Stimulated activated CD4-positive, alpha-beta T cell treated with anti-CD3 and anti-CD28 coated beads, TNF-alpha, amount 100 ng/mL, for 48 hours (primary cell): ENCODE results near the gene SYK.

ENCODE experiments used
- DNase-seq, 3 donors: peaks; one replicate each; pipeline ENCODE4 v3.0.0-alpha.2; 2020; ENCODE audit warnings: low read depth in 3 of 3

Gene SYK

DNA sequence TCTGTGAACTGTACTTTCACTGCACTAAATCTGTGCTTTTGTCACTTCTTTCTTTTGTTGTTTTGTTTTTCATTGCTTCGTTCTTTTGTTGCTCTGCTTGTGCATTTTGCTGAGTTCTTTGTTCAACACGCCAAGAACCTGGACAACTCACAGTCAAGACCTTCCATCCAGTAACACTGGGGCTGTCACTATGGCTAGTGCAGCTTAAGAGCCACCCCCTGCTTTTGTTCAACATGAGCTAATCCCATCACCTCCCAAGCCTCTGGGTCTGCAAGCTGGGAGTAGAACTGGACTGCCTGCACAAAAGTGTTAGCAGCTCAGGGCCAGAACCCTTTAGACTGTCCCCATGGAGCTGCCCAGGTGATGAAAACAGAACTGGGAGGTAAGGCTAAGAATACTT lies 143.7 kb downstream of the SYK start:
- DNase-seq: no peak

DNA sequence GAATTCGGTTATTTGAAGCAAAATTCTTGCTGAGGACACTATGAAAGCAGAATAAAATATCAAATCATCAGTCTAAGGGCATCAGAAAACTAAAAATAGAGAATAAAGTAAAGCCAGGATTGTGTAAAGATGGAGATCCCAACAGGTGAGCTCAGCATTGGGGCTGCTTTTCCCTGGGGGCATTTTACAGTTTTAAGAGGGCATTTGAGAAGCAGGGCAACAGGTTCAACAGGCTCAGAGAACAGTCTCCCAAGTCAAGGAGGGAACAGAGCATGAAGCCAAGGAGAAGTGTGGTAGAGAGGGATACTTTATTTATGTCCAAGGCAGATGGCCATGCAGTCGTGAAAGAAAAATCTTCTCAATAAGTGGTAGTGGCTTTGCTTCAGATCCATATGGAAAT lies 145.4 kb downstream of the SYK start:
- no peak for DNase-seq
